HG03565 (cell line): Measurements from ENCODE around the gene ALKBH8.
"Not testable (repeated sequence)": the region's sequence is repeated elsewhere in the genome, so short reads cannot be mapped to it uniquely, and the experiment has no call there.

Experiments
- ATAC-seq: cut with Tn5 transposase; IDR thresholded peaks from one replicate; pipeline ENCODE4 v1.9.1; 2021; ENCODE audit warnings: mild to moderate bottlenecking, moderate library complexity; ENCODE audit not compliant: unreplicated experiment

Gene ALKBH8

DNA sequence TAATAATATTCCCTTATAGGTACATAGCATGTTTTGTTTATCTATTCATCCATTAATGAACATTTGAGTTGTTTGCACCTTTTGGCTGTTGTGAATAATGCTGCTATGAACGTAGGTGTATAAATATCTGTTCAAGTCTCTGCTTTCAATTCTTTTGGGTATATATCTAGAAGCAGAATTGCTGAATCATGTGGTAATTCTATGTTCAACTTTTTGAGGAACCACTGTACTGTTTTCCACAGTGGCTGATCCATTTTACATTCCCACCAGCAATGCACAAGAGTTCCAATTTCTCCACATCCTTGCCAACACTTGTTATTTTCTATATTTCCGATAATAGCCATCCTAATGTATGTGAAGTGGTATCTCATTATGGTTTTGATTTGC is 56.7 kb downstream of the ALKBH8 start:
- no peak for ATAC-seq

DNA sequence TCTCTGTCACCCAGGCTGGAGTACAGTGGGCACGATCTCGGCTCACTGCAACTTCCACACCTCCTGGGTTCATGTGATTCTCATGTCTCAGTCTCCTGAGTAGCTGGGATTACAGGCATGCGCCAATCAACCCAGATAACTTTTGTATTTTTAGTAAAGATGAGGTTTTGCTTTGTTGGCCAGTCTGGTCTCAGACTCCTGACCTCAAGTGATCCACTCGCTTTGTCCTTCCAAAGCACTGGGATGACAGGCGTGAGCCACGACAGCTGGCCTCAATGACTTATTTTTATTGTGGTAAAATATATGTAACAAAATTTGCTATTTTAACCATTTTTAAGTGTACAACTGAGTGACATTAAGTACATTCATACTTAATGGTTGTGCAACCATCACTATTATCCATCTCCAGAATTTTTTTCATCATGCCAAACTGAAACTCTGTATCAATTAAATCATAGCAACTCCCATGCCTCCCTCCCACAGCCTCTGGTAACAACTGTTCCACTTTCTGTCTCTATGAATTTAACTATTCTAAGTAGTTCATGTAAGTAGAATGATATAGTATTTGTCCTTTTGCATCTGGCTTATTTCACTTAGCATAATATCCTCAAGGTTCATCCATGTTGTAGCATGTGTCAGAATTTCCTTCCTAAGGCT is 57.2 kb downstream of the ALKBH8 start:
- ATAC-seq: no peak

GRCh38 chr11:107505647-107506225 is 59.8 kb downstream of the ALKBH8 start:
- ATAC-seq: no peak

- no peak for ATAC-seq
These were observed 60.6 kb downstream of the ALKBH8 start for GRCh38 chr11:107504981-107505380.

- no peak for ATAC-seq
These were observed 63.8 kb downstream of the ALKBH8 start for GRCh38 chr11:107501713-107502112.

GRCh38 chr11:107497371-107497770 is 68.2 kb downstream of the ALKBH8 start:
- not testable (repeated sequence) for ATAC-seq

- ATAC-seq: no peak
These were observed 69.5 kb downstream of the ALKBH8 start for GRCh38 chr11:107496011-107496410.

- ATAC-seq: no peak
These were observed 71.5 kb downstream of the ALKBH8 start for GRCh38 chr11:107494055-107494454.

DNA sequence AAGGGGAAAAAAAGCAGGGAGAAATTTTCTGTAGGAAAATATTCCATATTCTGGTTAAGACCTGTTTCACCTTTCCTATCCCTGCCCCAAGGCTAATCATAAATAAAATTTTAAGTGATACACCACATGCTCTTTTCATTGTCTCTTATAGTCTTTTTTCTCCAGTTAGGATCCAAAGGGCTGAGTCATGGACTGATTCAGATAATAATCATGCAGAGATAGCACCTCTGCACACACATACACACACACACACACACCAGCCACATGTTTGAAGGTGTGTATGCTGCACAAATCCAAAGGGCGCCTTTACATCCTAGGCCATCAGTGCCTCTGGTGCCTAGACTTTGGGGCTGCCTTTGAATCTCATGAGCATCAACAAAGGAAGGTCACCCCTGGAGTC is 72.4 kb downstream of the ALKBH8 start:
- no peak for ATAC-seq

DNA sequence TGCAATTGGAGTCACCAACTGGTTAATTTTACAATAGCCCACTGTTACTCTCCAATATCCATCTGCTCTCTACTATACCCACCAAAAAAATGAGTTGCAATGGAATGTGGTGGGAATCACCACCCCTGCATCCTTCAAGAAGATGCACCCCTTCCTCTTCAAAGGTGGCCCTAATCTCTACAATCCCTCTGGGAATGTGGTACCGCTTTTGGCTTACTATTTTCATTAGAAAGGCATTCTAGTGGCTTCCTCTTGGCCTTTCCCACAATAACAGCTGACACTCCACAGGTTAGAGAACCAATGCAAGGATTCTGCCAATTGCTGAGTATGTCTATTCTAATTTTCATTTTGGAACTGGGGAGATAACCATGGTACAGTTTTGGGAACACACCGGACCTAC is 74.7 kb downstream of the ALKBH8 start:
- ATAC-seq: no peak

DNA sequence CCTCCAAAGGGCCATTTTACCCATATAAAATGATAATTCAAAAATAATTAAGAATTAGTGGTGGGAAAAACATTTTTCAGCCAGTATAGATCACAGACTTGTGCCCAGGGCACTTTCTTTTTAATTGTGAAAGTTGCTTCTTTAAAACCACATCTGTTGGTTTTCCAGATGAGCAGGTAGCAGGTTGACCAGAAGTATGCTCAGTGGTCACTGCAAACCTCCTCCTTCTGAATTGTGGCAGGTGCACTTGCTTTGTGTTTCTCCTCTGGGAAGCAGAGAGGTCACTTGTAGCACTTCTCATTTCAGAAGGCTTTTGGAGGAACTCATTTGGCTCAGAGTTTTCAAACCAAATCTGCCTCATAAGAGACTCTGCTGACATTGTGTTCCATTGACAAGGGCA is 83.3 kb downstream of the ALKBH8 start:
- no peak for ATAC-seq

DNA sequence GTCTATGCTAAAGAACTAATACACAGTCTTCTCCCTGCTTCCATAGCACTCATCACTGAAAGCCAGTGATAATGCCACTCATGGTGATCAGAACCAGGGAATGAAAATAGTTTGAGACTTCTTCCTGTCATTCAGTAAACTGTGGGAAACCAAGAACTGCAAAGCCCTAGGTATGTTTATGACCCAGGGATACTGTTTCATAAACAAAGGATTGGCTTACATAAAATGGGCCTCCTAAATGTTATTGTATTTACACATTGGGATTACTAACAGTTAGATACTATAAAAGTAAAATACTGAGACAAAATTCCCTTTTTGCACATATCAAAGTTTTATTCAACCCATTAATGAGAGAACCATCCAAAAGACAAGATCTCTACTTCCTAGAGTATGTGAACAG is 86.6 kb downstream of the ALKBH8 start:
- no peak for ATAC-seq

- no peak for ATAC-seq
These were observed 87.7 kb downstream of the ALKBH8 start for GRCh38 chr11:107477820-107478219.

DNA sequence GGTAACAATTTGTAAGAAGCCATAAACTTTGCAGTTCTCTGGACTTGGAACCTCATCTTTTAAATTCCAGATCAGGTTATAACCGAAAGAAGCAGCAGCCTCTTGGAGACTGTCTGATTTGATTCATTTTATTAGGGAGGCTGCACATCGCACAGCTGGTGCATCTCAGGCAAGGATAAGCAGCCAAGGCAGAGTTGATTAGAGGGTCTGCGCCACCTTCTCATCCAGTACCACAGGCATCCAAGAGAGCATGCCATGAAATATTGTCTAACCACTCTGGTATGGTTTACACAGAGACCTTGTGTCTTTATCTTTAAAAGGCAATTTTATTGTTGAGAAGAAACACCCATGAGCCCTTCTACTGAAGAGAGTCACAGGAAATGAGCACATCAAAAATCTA is 91.7 kb downstream of the ALKBH8 start:
- ATAC-seq: no peak

GRCh38 chr11:107472966-107473365 is 92.6 kb downstream of the ALKBH8 start:
- ATAC-seq: no peak

DNA sequence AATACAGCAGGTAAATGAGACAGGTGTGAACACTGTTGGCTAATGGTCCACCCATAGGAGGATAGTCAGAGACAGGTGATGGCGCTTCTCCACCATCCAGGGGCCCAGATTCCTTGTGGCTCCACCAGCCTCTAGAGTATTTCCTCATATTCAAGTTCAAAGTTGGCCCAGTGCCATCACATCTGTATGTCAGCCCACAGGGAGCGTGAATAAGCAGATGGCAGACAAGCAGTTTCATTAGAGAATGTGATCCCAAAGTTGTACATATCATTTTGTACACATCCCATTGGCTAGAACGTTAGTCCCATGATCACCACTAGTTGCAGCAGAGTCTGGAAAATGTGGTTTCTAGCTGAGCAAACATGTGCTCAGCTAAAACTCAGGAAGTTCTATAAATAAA is 96.9 kb downstream of the ALKBH8 start:
- no peak for ATAC-seq

- ATAC-seq: no peak
These were observed 97.8 kb downstream of the ALKBH8 start for GRCh38 chr11:107467696-107468095.

- ATAC-seq: not testable (repeated sequence)
These were observed 99.2 kb downstream of the ALKBH8 start for GRCh38 chr11:107466275-107466866.

- peak; percentile 95 for ATAC-seq
These were observed 107.8 kb downstream of the ALKBH8 start, which contains the start of gene CWF19L2 for GRCh38 chr11:107457558-107458271. TSS of gene CWF19L2 (minus strand) at chr11:107457825. CDS start at chr11:107457816, 9 bp downstream.

DNA sequence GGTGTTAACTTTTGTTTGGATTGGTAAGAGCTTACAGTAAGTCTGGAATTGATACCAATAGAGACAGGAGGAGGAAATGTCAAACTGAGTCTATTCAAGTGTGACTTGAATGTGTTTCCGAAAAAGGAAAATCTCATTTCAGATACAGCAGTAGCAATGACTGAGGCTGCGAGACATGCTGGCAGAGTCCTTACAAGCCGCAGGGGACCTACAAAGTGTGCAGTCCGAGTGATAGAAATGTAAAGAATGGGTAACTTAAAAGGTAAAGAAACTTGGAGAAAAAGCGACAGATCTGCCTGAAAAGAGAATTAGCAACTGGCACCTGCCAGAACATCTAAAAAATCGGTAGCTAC is 108.4 kb downstream of the ALKBH8 start:
- ATAC-seq: peak; percentile 32

- ATAC-seq: no peak
These were observed 111.8 kb downstream of the ALKBH8 start for GRCh38 chr11:107453594-107454286.
